HepG2 (cell line): ENCODE data around the gene TCF12. TPM values are rescaled to one million over a fixed set of nuclear protein-coding genes. Genes with fewer than 3 reads are reported as not detected.

ENCODE experiments used
- ATAC-seq: fragments of 200-7000 bp; cut with Tn5 transposase; 3 replicates; pipeline ENCODE4 v1.9.1; 2020; ENCODE audit warnings: mild to moderate bottlenecking, moderate library complexity
- BruUV-seq: library from RNA; stranded (reverse); fragments of 400-500 nt; replicated peaks from 2 replicates; lab custom pipeline; 2021; lab: Mats Ljungman, UMichigan
- CTCF ChIA-PET: fragments of 300-600 bp; formaldehyde crosslinking; extraction: SDS; loops from one replicate; lab custom pipeline; 2021; ENCODE audit warnings: low total read pairs, inconsistent platforms, low intra/inter-chr PET ratio; lab: Yijun Ruan, JAX
- POLR2A ChIA-PET: fragments of 350-600 bp; sonication (Branson Sonifier 250); formaldehyde crosslinking; loops from one replicate; lab custom pipeline; 2020; ENCODE audit warnings: antibody characterized with exemption, inconsistent platforms; lab: Yijun Ruan, JAX
- DNase-seq: peaks from one replicate; pipeline ENCODE4 v3.0.0-alpha.2; 2015; ENCODE audit warnings: low spot score
- FAIRE-seq: peaks from 3 replicates; lab custom pipeline; 2011; peaks lifted over from hg19 to GRCh38; lab: Jason Lieb, UNC
- H2AFZ ChIP-seq: one replicate; pipeline ENCODE4 v1.6.1; 2011; ENCODE audit warnings: low read length, inconsistent platforms
- H3K27ac ChIP-seq: fragments of 300-600 bp; 3 replicates; pipeline ENCODE4 v1.8.0; 2011; ENCODE audit warnings: mixed run types, mild to moderate bottlenecking, mixed read lengths, low read length, inconsistent platforms; ENCODE audit not compliant: insufficient read depth; ENCODE audit errors: extremely low read length
- H3K27me3 ChIP-seq, 2 experiments: fragments of 200-600 bp in 1 of 2; 2 replicates in 1 of 2; 3 replicates in 1 of 2; pipeline versions ENCODE4 v1.6.0 to v1.8.0; 2011; ENCODE audit warnings: low read length in 2 of 2, mild to moderate bottlenecking in 2 of 2, moderate library complexity in 2 of 2, inconsistent platforms in 1 of 2; ENCODE audit not compliant: insufficient read depth in 2 of 2, control insufficient read depth in 1 of 2
- H3K36me3 ChIP-seq, 2 experiments: fragments of 200-600 bp in 1 of 2; replicated peaks in 1 of 2; 2 replicates in 1 of 2; 3 replicates in 1 of 2; pipeline versions ENCODE4 v1.5.1 to v1.8.0; 2011; ENCODE audit warnings: low read length in 2 of 2, inconsistent platforms in 1 of 2; ENCODE audit not compliant: insufficient read depth in 2 of 2, control insufficient read depth in 1 of 2
- H3K4me1 ChIP-seq: 2 replicates; pipeline ENCODE4 v1.5.1; 2012; ENCODE audit warnings: low read length, inconsistent platforms; ENCODE audit not compliant: insufficient read depth
- H3K4me2 ChIP-seq: 2 replicates; pipeline ENCODE4 v1.6.0; 2011; ENCODE audit warnings: low read depth, low read length, inconsistent platforms
- H3K4me3 ChIP-seq, 3 experiments: fragments of 200-600 bp in 1 of 3; sonication (generic), shearing (Covaris generic) in 1 of 3; replicated peaks in 1 of 3; 2 replicates each; pipeline ENCODE4 v1.5.1; 2011 to 2016; ENCODE audit warnings: low read length in 3 of 3, inconsistent platforms in 2 of 3, low read depth in 2 of 3, mild to moderate bottlenecking in 2 of 3, control low read depth in 1 of 3, mixed read lengths in 1 of 3; ENCODE audit not compliant: insufficient read depth in 1 of 3
- H3K79me2 ChIP-seq: one replicate; pipeline ENCODE4 v1.6.1; 2011; ENCODE audit warnings: low read length, inconsistent platforms; ENCODE audit not compliant: insufficient read depth
- H3K9ac ChIP-seq: 2 replicates; pipeline ENCODE4 v1.6.0; 2011; ENCODE audit warnings: mild to moderate bottlenecking, low read depth, low read length, inconsistent platforms; ENCODE audit not compliant: insufficient read depth
- H3K9me3 ChIP-seq: 2 replicates; pipeline ENCODE4 v1.5.1; 2012; ENCODE audit warnings: mild to moderate bottlenecking, low read length
- H4K20me1 ChIP-seq: 2 replicates; pipeline ENCODE4 v1.6.0; 2011; ENCODE audit warnings: inconsistent platforms, mild to moderate bottlenecking, low read length, moderate library complexity; ENCODE audit not compliant: insufficient read depth
- KLF9 ChIP-seq: IDR thresholded peaks from 2 replicates; pipeline ENCODE4 v1.6.1; 2016; ENCODE audit warnings: low read depth
- RARG ChIP-seq: sonication (generic); formaldehyde crosslinking; IDR thresholded peaks from 2 replicates; pipeline ENCODE4 v1.4.0; 2020; ENCODE audit warnings: low read depth, mild to moderate bottlenecking, missing genetic modification reagents
- TCF7 ChIP-seq: sonication (generic); IDR thresholded peaks from 2 replicates; pipeline ENCODE4 v1.6.1; 2016; ENCODE audit warnings: antibody characterized with exemption, low read depth
- ZNF17 ChIP-seq: sonication (generic); formaldehyde crosslinking; IDR thresholded peaks from 2 replicates; pipeline ENCODE4 v1.5.0; 2020; ENCODE audit warnings: mild to moderate bottlenecking, missing genetic modification reagents
- ZNF564 ChIP-seq: sonication (generic); formaldehyde crosslinking; IDR thresholded peaks from 2 replicates; pipeline ENCODE4 v1.8.1; 2023; ENCODE audit warnings: mild to moderate bottlenecking, missing genetic modification reagents
- WGBS: methylation state at CpG from one replicate; pipeline ENCODE4 v1.1.6; 2017; ENCODE audit warnings: low lambda C conversion rate; 5-methylcytosine and 5-hydroxymethylcytosine counted together
- in situ Hi-C: cut with HindIII; loops from 2 replicates; pipeline ENCODE4 v1.10.0; 2017; ENCODE audit warnings: low pct_unique_long_range_greater_than_20kb; ENCODE audit not compliant: extremely low pct_ligation_motif_present
- intact Hi-C: fragments of 100-400 bp; cut with micrococcal nuclease; formaldehyde crosslinking; loops from one replicate; pipeline ENCODE4 v1.10.0; 2022; ENCODE audit not compliant: unreplicated experiment
- polyA plus RNA-seq, 8 experiments: library from polyadenylated mRNA; depleted of rRNA in 3 of 8; stranded (reverse) in 7 of 8; unstranded in 1 of 8; fragments of >200 nt; fragmentation: Illumina TruSeq in 4 of 8; extraction: Trizol in 4 of 8; gene quantifications; 2 replicates each; pipeline versions ENCODE4 v1.2.1 to v1.2.3, GENCODE V29; 2011 to 2016; ENCODE audit warnings: low read depth in 4 of 8, missing spikeins in 1 of 8, mixed read lengths in 1 of 8; ENCODE audit not compliant: insufficient read depth in 1 of 8
- total RNA-seq, 5 experiments: library from RNA; depleted of rRNA; stranded (reverse); fragments of >200 nt; fragmentation: Illumina TruSeq; extraction: Trizol; gene quantifications; 2 replicates each; pipeline ENCODE4 v1.2.3, GENCODE V29; 2016; ENCODE audit warnings: low read depth in 1 of 5
- TF ChIP-seq, protein P1 (sequence below): sonication (generic); formaldehyde crosslinking; conservative IDR thresholded peaks from 2 replicates; pipeline ENCODE4 v1.4.0; 2020; ENCODE audit warnings: mild to moderate bottlenecking, missing genetic modification reagents, moderate library complexity

The TCF12 gene
- total and polyA plus RNA-seq, 2 of the 13 experiments (the other 11 are each of a cell fraction or from before 2014, with no cell fraction given), result 48.6 to 51.1 TPM

DNA sequence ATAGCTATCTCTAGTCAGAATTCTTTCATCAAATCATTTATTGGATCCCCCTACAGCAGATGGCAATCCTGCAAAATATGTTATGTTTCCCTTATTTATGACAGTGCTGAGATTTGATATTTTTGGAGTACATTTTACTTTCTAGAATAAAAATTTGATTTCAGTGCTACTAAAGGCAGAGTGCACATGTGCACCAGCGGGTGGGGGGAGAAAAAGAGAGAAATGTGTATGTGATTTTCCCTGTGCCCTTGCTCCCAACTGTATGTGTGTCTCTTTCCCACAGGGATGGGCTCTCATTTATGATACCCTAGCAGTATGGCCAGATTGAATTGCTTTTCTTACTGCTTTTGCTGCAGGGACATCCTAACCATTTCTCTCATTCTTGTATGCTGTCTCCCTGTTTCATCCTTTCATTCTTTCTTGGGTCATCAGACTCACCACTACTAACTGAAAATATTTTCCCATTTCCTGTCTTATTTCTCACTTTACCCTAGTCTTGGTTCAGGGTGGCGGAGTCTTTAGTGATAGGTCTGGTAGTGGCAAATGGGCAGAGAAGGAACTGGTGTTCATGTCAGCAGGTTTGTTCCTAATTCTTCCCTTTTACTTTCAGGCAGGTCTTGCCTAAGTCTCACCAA is 140.7 kb downstream of the TCF12 start:
- peaks cover 0 to 1% of the 10 kb centered on the region in 2 experiments; a peak in 1 of 5 replicates for H3K27me3 ChIP-seq
- no TSS peak for BruUV-seq

More for the DNA sequence above, 140.7 kb downstream of the TCF12 start:
- no peak for ATAC-seq
- no peak overlapping the region for H3K27ac ChIP-seq
- intact Hi-C loops (loop anchor here (10.0 kb wide), 1 partner anchor 134 kb away; no protein-coding TSS in a partner anchor), in situ Hi-C loops (no loop called here)
- WGBS, result 97% methylated on average over 2 of the region's 2 CpGs
- ChIA-PET CTCF (no interaction called here), POLR2A (no interaction called here)
- TF ChIP-seq ZNF564 (CRISPR knock-in tag) (no peak), ZNF17 (no peak), TCF7 (no peak), RARG (CRISPR knock-in tag) (no peak), KLF9 (CRISPR knock-in tag) (no peak)
- TF ChIP-seq, protein P1, sequence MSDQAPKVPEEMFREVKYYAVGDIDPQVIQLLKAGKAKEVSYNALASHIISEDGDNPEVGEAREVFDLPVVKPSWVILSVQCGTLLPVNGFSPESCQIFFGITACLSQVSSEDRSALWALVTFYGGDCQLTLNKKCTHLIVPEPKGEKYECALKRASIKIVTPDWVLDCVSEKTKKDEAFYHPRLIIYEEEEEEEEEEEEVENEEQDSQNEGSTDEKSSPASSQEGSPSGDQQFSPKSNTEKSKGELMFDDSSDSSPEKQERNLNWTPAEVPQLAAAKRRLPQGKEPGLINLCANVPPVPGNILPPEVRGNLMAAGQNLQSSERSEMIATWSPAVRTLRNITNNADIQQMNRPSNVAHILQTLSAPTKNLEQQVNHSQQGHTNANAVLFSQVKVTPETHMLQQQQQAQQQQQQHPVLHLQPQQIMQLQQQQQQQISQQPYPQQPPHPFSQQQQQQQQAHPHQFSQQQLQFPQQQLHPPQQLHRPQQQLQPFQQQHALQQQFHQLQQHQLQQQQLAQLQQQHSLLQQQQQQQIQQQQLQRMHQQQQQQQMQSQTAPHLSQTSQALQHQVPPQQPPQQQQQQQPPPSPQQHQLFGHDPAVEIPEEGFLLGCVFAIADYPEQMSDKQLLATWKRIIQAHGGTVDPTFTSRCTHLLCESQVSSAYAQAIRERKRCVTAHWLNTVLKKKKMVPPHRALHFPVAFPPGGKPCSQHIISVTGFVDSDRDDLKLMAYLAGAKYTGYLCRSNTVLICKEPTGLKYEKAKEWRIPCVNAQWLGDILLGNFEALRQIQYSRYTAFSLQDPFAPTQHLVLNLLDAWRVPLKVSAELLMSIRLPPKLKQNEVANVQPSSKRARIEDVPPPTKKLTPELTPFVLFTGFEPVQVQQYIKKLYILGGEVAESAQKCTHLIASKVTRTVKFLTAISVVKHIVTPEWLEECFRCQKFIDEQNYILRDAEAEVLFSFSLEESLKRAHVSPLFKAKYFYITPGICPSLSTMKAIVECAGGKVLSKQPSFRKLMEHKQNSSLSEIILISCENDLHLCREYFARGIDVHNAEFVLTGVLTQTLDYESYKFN (CRISPR knock-in tag), result no peak
- H3K4me2 ChIP-seq, result no peak overlapping the region
- H3K9ac ChIP-seq, result no peak overlapping the region
- peaks cover 0 to 4% of the 10 kb centered on the region in 2 experiments; a peak in 2 of 5 replicates for H3K36me3 ChIP-seq
- H3K4me3 ChIP-seq, result no peak overlapping the region
- no peak for DNase-seq
- peaks cover 17% of the 10 kb centered on the region for H3K4me1 ChIP-seq
- H4K20me1 ChIP-seq, result peaks cover 3% of the 10 kb centered on the region; the same call in 1 of the 2 replicates
- no peaks in the 10 kb centered on the region for H3K9me3 ChIP-seq
- no peak overlapping the region for H2AFZ ChIP-seq
- FAIRE-seq, result no peak
- H3K79me2 ChIP-seq, result peaks cover 58% of the 10 kb centered on the region
